GM19395 (cell line): ENCODE data around the gene COPZ2.
"Not testable (repeated sequence)": the region's sequence is repeated elsewhere in the genome, so short reads cannot be mapped to it uniquely, and the experiment has no call there.

ENCODE experiments used
- ATAC-seq: cut with Tn5 transposase; IDR thresholded peaks from one replicate; pipeline ENCODE4 v1.9.1; 2021; ENCODE audit warnings: mild to moderate bottlenecking, moderate library complexity; ENCODE audit not compliant: unreplicated experiment

COPZ2 gene

GRCh38 chr17:48010193-48010592 lies 27.4 kb downstream of the COPZ2 start:
- no peak for ATAC-seq

GRCh38 chr17:48006936-48007709 lies 30.5 kb downstream of the COPZ2 start:
- ATAC-seq: no peak

GRCh38 chr17:48004983-48005382 lies 32.6 kb downstream of the COPZ2 start:
- no peak for ATAC-seq

- no peak for ATAC-seq
Observed at GRCh38 chr17:48003417-48004151, 34.0 kb downstream of the COPZ2 start.

GRCh38 chr17:48002916-48003416 lies 34.6 kb downstream of the COPZ2 start:
- no peak for ATAC-seq

GRCh38 chr17:48002266-48002915 lies 35.2 kb downstream of the COPZ2 start:
- ATAC-seq: no peak

- not testable (repeated sequence) for ATAC-seq
Observed at GRCh38 chr17:48001657-48002056, 35.9 kb downstream of the COPZ2 start.

GRCh38 chr17:48001197-48001596 lies 36.4 kb downstream of the COPZ2 start:
- no peak for ATAC-seq

GRCh38 chr17:47999582-47999981 lies 38.0 kb downstream of the COPZ2 start:
- ATAC-seq: no peak

- ATAC-seq: no peak
Observed at GRCh38 chr17:47998044-47998443, 39.6 kb downstream of the COPZ2 start.

GRCh38 chr17:47997586-47997985 lies 40.0 kb downstream of the COPZ2 start:
- no peak for ATAC-seq

- no peak for ATAC-seq
Observed at GRCh38 chr17:47996201-47996600, 41.4 kb downstream of the COPZ2 start.

GRCh38 chr17:47995241-47995935 lies 42.2 kb downstream of the COPZ2 start:
- ATAC-seq: no peak

GRCh38 chr17:47994724-47995123 lies 42.9 kb downstream of the COPZ2 start:
- ATAC-seq: no peak

- no peak for ATAC-seq
Observed at GRCh38 chr17:47993964-47994363, 43.6 kb downstream of the COPZ2 start.

- ATAC-seq: no peak
Observed at GRCh38 chr17:47993031-47993564, 44.5 kb downstream of the COPZ2 start.

- no peak for ATAC-seq
Observed at GRCh38 chr17:47992216-47992615, 45.4 kb downstream of the COPZ2 start.

GRCh38 chr17:47990962-47991731 lies 46.5 kb downstream of the COPZ2 start:
- no peak for ATAC-seq

- no peak for ATAC-seq
Observed at GRCh38 chr17:47989700-47990099, 47.9 kb downstream of the COPZ2 start.

GRCh38 chr17:47989159-47989558 lies 48.4 kb downstream of the COPZ2 start:
- ATAC-seq: no peak
